ENCODE measurements around the gene ZNF587. TPM values are rescaled to one million over a fixed set of nuclear protein-coding genes. Genes with fewer than 3 reads are reported as not detected.

The ZNF587 gene
- total and polyA plus RNA-seq, 2 of the 13 experiments (the other 11 are each of a cell fraction or from before 2014, with no cell fraction given) = 8.7 to 17.5 TPM

GRCh38 chr19:57814505-57815246 lies 35.0 kb upstream of the ZNF587 start, which contains the start of gene ZNF552 (continued):
- TF ChIP-seq MXD3 (CRISPR knock-in tag; IDR thresholded peaks at IDR 0.05) = peak; percentile 75; the same call in 1 of the 2 replicates
- no peak for TF ChIP-seq SNRNP70 (IDR thresholded peaks at IDR 0.05; ENCODE audit: low read depth, low read length)
- no peak for TF ChIP-seq ZNF362 (CRISPR knock-in tag; IDR thresholded peaks at IDR 0.05; ENCODE audit: borderline replicate concordance)
- no peak for TF ChIP-seq CBX1 (IDR thresholded peaks at IDR 0.05; ENCODE audit: low read depth)
- TF ChIP-seq FOXK1 (CRISPR knock-in tag; IDR thresholded peaks at IDR 0.05; ENCODE audit: borderline replicate concordance, low read depth) = peak; percentile 31; the same call in 1 of the 2 replicates
- no peak for TF ChIP-seq ZNF282 (IDR thresholded peaks at IDR 0.05; ENCODE audit: partially characterized antibody)
- peak; percentile 11; the same call in 1 of the 2 replicates for TF ChIP-seq MIXL1 (CRISPR knock-in tag; IDR thresholded peaks at IDR 0.05)
- peak; percentile 23; the same call in 1 of the 2 replicates for TF ChIP-seq POGZ (CRISPR knock-in tag; IDR thresholded peaks at IDR 0.05)
- TF ChIP-seq ZNF274 (CRISPR knock-in tag; IDR thresholded peaks at IDR 0.05) = peak; percentile 20; the same call in 1 of the 2 replicates
- no peak for TF ChIP-seq FOXA1 (IDR thresholded peaks at IDR 0.05)
- TF ChIP-seq FOXA1 (CRISPR knock-in tag; IDR thresholded peaks at IDR 0.05) = no peak
- no peak for TF ChIP-seq ZNF619 (CRISPR knock-in tag; IDR thresholded peaks at IDR 0.05)
- TF ChIP-seq ZNF670 (CRISPR knock-in tag; IDR thresholded peaks at IDR 0.05; ENCODE audit: borderline replicate concordance) = 0 out of 2 replicates have a peak, but pooled peaks have one; percentile 15
- TF ChIP-seq ZMYM4 (CRISPR knock-in tag; IDR thresholded peaks at IDR 0.05) = peak; percentile 25
- TF ChIP-seq ZNF460 (CRISPR knock-in tag; IDR thresholded peaks at IDR 0.05; ENCODE audit: borderline replicate concordance) = peak; percentile 66; the same call in 1 of the 2 replicates
- no peak for TF ChIP-seq ZNF496 (CRISPR knock-in tag; IDR thresholded peaks at IDR 0.05; ENCODE audit: insufficient replicate concordance)
- no peak for TF ChIP-seq TFE3 (CRISPR knock-in tag; IDR thresholded peaks at IDR 0.05)
- no peak; the same call in 1 of the 2 replicates for TF ChIP-seq ZNF788 (CRISPR knock-in tag; IDR thresholded peaks at IDR 0.05; ENCODE audit: borderline replicate concordance)
- no peak for TF ChIP-seq ZSCAN12 (CRISPR knock-in tag; IDR thresholded peaks at IDR 0.05)
- no peak for TF ChIP-seq CHD2 (IDR thresholded peaks at IDR 0.05; ENCODE audit: low read depth, low read length)
- no peak for TF ChIP-seq PRMT3 (CRISPR knock-in tag; IDR thresholded peaks at IDR 0.05; ENCODE audit: borderline replicate concordance, low read depth)
- TF ChIP-seq HNRNPH1 (optimal IDR thresholded peaks at IDR 0.05; ENCODE audit: low read depth, low read length) = no peak
- no peak for TF ChIP-seq ZSCAN5A (CRISPR knock-in tag; IDR thresholded peaks at IDR 0.05; ENCODE audit: borderline replicate concordance)
- TF ChIP-seq MYC (CRISPR knock-in tag; IDR thresholded peaks at IDR 0.05; ENCODE audit: borderline replicate concordance) = peak; percentile 43; the same call in 1 of the 2 replicates
- peak; percentile 55; the same call in 1 of the 2 replicates for TF ChIP-seq ZNF891 (CRISPR knock-in tag; IDR thresholded peaks at IDR 0.05)
- peak; percentile 90 for TF ChIP-seq CREB1 (IDR thresholded peaks at IDR 0.05)
- peak; percentile 96 for TF ChIP-seq CREB1 (CRISPR knock-in tag; IDR thresholded peaks at IDR 0.05)
- TF ChIP-seq PHF20 (CRISPR knock-in tag; IDR thresholded peaks at IDR 0.05) = peak; percentile 59
